GM12878 (cell line): Measurements from ENCODE around the gene MMD.
"Not testable (repeated sequence)": the region's sequence is repeated elsewhere in the genome, so short reads cannot be mapped to it uniquely, and the experiment has no call there.

ENCODE experiments used
- CBFB ChIP-seq: IDR thresholded peaks from 2 replicates; pipeline ENCODE4 v1.6.1; 2016; ENCODE audit warnings: antibody characterized with exemption, low read depth
- SMC3 ChIP-seq: IDR thresholded peaks from 2 replicates; pipeline ENCODE4 v1.6.1; 2011; ENCODE audit warnings: low read length, improper control_type of control experiment, borderline replicate concordance

DNA sequence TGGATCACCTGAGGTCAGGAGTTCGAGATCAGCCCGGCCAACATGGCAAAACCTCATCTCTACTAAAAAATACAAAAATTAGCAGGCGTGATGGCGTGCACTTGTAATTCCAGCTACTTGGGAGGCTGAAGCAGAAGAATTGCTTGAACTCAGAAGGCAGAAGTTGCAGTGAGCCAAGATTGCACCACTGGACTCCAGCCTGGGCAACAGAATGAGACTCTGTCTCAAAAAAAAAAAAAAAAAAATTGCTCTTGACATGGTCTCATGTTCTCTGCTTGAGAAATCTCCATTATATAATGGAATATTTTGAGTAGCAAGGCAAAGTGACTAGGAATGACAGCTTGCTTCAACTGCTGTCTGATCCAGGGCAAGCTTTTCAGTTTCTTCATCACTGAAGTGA, 24.4 kb upstream of the MMD start:
- not testable (repeated sequence) for TF ChIP-seq SMC3, CBFB
